SK-N-SH (cell line): ENCODE results near the gene RASA3. TPM values are rescaled to one million over a fixed set of nuclear protein-coding genes. Genes with fewer than 3 reads are reported as not detected.

ENCODE experiments used
- CTCF ChIA-PET: fragments of 300-600, 350-600 bp; formaldehyde crosslinking; extraction: SDS; loops from one replicate; lab custom pipeline; 2021; lab: Yijun Ruan, JAX
- POLR2A ChIA-PET: fragments of 350-600 bp; sonication (Branson Sonifier 250); formaldehyde crosslinking; extraction: SDS; loops from one replicate; lab custom pipeline; 2020; ENCODE audit warnings: antibody characterized with exemption, inconsistent platforms; lab: Yijun Ruan, JAX
- DNase-seq: peaks from one replicate; pipeline ENCODE4 v3.0.0; 2012
- H2AFZ ChIP-seq: fragments of 200-600 bp; sonication (generic); 2 replicates; pipeline ENCODE4 v1.8.1; 2016; ENCODE audit warnings: antibody characterized with exemption, mild to moderate bottlenecking, low read depth
- H3F3A ChIP-seq: fragments of 200-600 bp; sonication (generic); replicated peaks from 2 replicates; pipeline ENCODE3; 2016; ENCODE audit warnings: antibody characterized with exemption, mild to moderate bottlenecking; ENCODE audit not compliant: insufficient read depth
- H3K27ac ChIP-seq, 2 experiments: fragments of 200-500 bp in 1 of 2; fragments of 200-600 bp in 1 of 2; sonication (Bioruptor generic) in 1 of 2; sonication (generic), shearing (Covaris generic) in 1 of 2; 2 replicates each; pipeline versions ENCODE4 v1.5.1 to v1.6.1; 2014 to 2016; ENCODE audit warnings: low read depth in 2 of 2, inconsistent platforms in 1 of 2, low read length in 1 of 2, mild to moderate bottlenecking in 1 of 2, mixed read lengths in 1 of 2
- H3K27me3 ChIP-seq: fragments of 200-600 bp; sonication (generic), shearing (Covaris generic); 2 replicates; pipeline ENCODE4 v1.6.1; 2016; ENCODE audit warnings: mixed run types; ENCODE audit not compliant: insufficient read depth
- H3K36me3 ChIP-seq, 2 experiments: fragments of 200-500 bp in 1 of 2; fragments of 200-600 bp in 1 of 2; sonication (Bioruptor generic) in 1 of 2; sonication (generic) in 1 of 2; replicated peaks in 1 of 2; 2 replicates each; pipeline versions ENCODE3 to v1.5.1; 2014 to 2016; ENCODE audit warnings: low read length in 1 of 2, mild to moderate bottlenecking in 1 of 2; ENCODE audit not compliant: insufficient read depth in 2 of 2, control insufficient read depth in 1 of 2
- H3K4me1 ChIP-seq, 2 experiments: fragments of 200-500 bp in 1 of 2; fragments of 200-600 bp in 1 of 2; sonication (Bioruptor generic) in 1 of 2; sonication (generic), shearing (Covaris generic) in 1 of 2; 2 replicates each; pipeline versions ENCODE4 v1.5.1 to v1.6.1; 2014 to 2016; ENCODE audit warnings: low read depth in 1 of 2, low read length in 1 of 2, mixed run types in 1 of 2; ENCODE audit not compliant: insufficient read depth in 2 of 2, control insufficient read depth in 1 of 2
- H3K4me2 ChIP-seq: fragments of 200-600 bp; sonication (generic), shearing (Covaris generic); 2 replicates; pipeline ENCODE4 v1.6.1; 2017; ENCODE audit warnings: mixed run types
- H3K4me3 ChIP-seq, 2 experiments: fragments of 200-500 bp in 1 of 2; fragments of 200-600 bp in 1 of 2; sonication (Bioruptor generic) in 1 of 2; sonication (generic), shearing (Covaris generic) in 1 of 2; 2 replicates each; pipeline versions ENCODE4 v1.5.1 to v1.8.1; 2014 to 2016; ENCODE audit warnings: low read depth in 2 of 2, inconsistent platforms in 1 of 2, low read length in 1 of 2, mild to moderate bottlenecking in 1 of 2, mixed read lengths in 1 of 2, moderate library complexity in 1 of 2
- H3K79me2 ChIP-seq: fragments of 200-600 bp; sonication (generic); 2 replicates; pipeline ENCODE4 v1.8.1; 2017; ENCODE audit warnings: mild to moderate bottlenecking; ENCODE audit not compliant: insufficient read depth
- H3K9ac ChIP-seq: fragments of 200-600 bp; sonication (generic); 2 replicates; pipeline ENCODE4 v1.6.1; 2017; ENCODE audit warnings: mixed run types
- H3K9me2 ChIP-seq: fragments of 200-600 bp; sonication (generic); 2 replicates; pipeline ENCODE4 v1.6.1; 2017; ENCODE audit warnings: mixed run types
- H3K9me3 ChIP-seq: fragments of 200-600 bp; sonication (generic); 2 replicates; pipeline ENCODE4 v1.6.1; 2017; ENCODE audit warnings: mixed run types, mild to moderate bottlenecking, moderate library complexity
- H4K20me1 ChIP-seq: fragments of 200-600 bp; sonication (generic); 2 replicates; pipeline ENCODE4 v1.6.1; 2017; ENCODE audit warnings: mild to moderate bottlenecking, mixed run types; ENCODE audit not compliant: insufficient read depth
- EZH2phosphoT487 ChIP-seq: fragments of 200-600 bp; sonication (generic); IDR thresholded peaks from 2 replicates; pipeline ENCODE4 v1.6.1; 2017; ENCODE audit warnings: low read depth, mixed run types, mild to moderate bottlenecking, antibody characterized with exemption, moderate library complexity, borderline replicate concordance
- FOSL2 ChIP-seq: IDR thresholded peaks from 2 replicates; pipeline ENCODE4 v1.4.0; 2012; ENCODE audit warnings: low read depth, mild to moderate bottlenecking, moderate library complexity, borderline replicate concordance
- FOXJ3 ChIP-seq: sonication (generic); formaldehyde crosslinking; IDR thresholded peaks from 2 replicates; pipeline ENCODE4 v1.5.1; 2020; ENCODE audit warnings: mild to moderate bottlenecking, missing genetic modification reagents
- GABPA ChIP-seq: IDR thresholded peaks from 2 replicates; pipeline ENCODE4 v1.4.0; 2012; ENCODE audit warnings: low read depth, mild to moderate bottlenecking
- JUND ChIP-seq: IDR thresholded peaks from 2 replicates; pipeline ENCODE4 v1.4.0; 2012
- MAX ChIP-seq: IDR thresholded peaks from 2 replicates; pipeline ENCODE4 v1.4.0; 2012; ENCODE audit warnings: low read depth
- MXI1 ChIP-seq: IDR thresholded peaks from 2 replicates; pipeline ENCODE4 v1.6.1; 2012; ENCODE audit warnings: mild to moderate bottlenecking, low read depth, low read length, improper control_type of control experiment
- NFIC ChIP-seq: IDR thresholded peaks from 2 replicates; pipeline ENCODE4 v1.4.0; 2012; ENCODE audit warnings: borderline replicate concordance
- PBX3 ChIP-seq: IDR thresholded peaks from 2 replicates; pipeline ENCODE4; 2012
- RAD21 ChIP-seq: IDR thresholded peaks from 2 replicates; pipeline ENCODE4 v1.6.1; 2012; ENCODE audit warnings: mild to moderate bottlenecking, low read length
- RFX5 ChIP-seq: IDR thresholded peaks from 2 replicates; pipeline ENCODE4 v1.6.1; 2012; ENCODE audit warnings: mild to moderate bottlenecking, improper control_type of control experiment, low read length
- RXRA ChIP-seq: IDR thresholded peaks from 2 replicates; pipeline ENCODE4 v1.4.0; 2012; ENCODE audit warnings: low read depth, mild to moderate bottlenecking, borderline replicate concordance
- SIN3A ChIP-seq: IDR thresholded peaks from 2 replicates; pipeline ENCODE4 v1.6.1; 2012; ENCODE audit warnings: low read depth, mild to moderate bottlenecking, low read length, moderate library complexity, borderline replicate concordance
- TAF1 ChIP-seq: IDR thresholded peaks from 2 replicates; pipeline ENCODE4 v1.6.1; 2012; ENCODE audit warnings: low read depth, mild to moderate bottlenecking, low read length, moderate library complexity, borderline replicate concordance
- TCF12 ChIP-seq: IDR thresholded peaks from 2 replicates; pipeline ENCODE4 v1.4.0; 2012
- TEAD4 ChIP-seq: IDR thresholded peaks from 2 replicates; pipeline ENCODE4 v1.4.0; 2012; ENCODE audit warnings: mild to moderate bottlenecking, borderline replicate concordance; ENCODE audit not compliant: insufficient read depth
- USF2 ChIP-seq: fragments of 150-350 bp; IDR thresholded peaks from 2 replicates; pipeline ENCODE4 v1.6.1; 2017; ENCODE audit warnings: antibody characterized with exemption, low read length, low read depth, borderline replicate concordance
- YY1 ChIP-seq: IDR thresholded peaks from 2 replicates; pipeline ENCODE4 v1.4.0; 2012; ENCODE audit warnings: low read depth, mild to moderate bottlenecking
- WGBS: methylation state at CpG from one replicate; pipeline ENCODE4 v1.1.6; 2017; ENCODE audit warnings: low lambda C conversion rate; 5-methylcytosine and 5-hydroxymethylcytosine counted together
- polyA plus RNA-seq, 3 experiments: library from polyadenylated mRNA; depleted of rRNA; stranded (reverse); fragments of >200 nt; gene quantifications; 2 replicates each; pipeline ENCODE4 v1.2.3, GENCODE V29; 2012

RASA3 gene
- polyA plus RNA-seq, 1 of the 3 experiments (the other 2 are of a cell fraction): 25.1 TPM

GRCh38 chr13:113934576-113934975 lies 197.8 kb downstream of the RASA3 start (continued):
- TF ChIP-seq EZH2phosphoT487 (no peak), SIN3A (no peak), PBX3 (no peak), TCF12 (no peak), TAF1 (no peak), JUND (no peak)

GRCh38 chr13:113933901-113934300 lies 198.5 kb downstream of the RASA3 start:
- DNase-seq: no peak
- POLR2A ChIA-PET: no interaction called here
- Histone ChIP-seq H3K79me2 (no peaks in the 10 kb centered on the region), H3K9me2 (no peaks in the 10 kb centered on the region), H4K20me1 (no peaks in the 10 kb centered on the region), H3K9me3 (no peaks in the 10 kb centered on the region), H3K4me2 (no peak overlapping the region), H3K4me3 (no peak overlapping the region), H3K9ac (no peak overlapping the region), H3F3A (peaks cover 8% of the 10 kb centered on the region), H2AFZ (no peak overlapping the region), H3K27me3 (no peaks in the 10 kb centered on the region), H3K27ac (no peak overlapping the region), H3K4me1 (peaks cover 0 to 37% of the 10 kb centered on the region in 2 experiments; a peak in 1 of 4 replicates), H3K36me3 (no peaks in the 10 kb centered on the region)
- WGBS: 91% methylated on average over 22 of the region's 22 CpGs
- CTCF ChIA-PET: interaction anchor here (0.9 to 1.3 kb wide), 4 partner anchors 11 to 60 kb away, joined by 3 read pairs; no protein-coding TSS in a partner anchor
- TF ChIP-seq MXI1: no peak
- TF ChIP-seq RXRA: no peak
- no peak for TF ChIP-seq TAF1
- TF ChIP-seq JUND: no peak

- no peak overlapping the region for H2AFZ ChIP-seq
- H3K36me3 ChIP-seq: no peaks in the 10 kb centered on the region
- no peak overlapping the region for H3K9ac ChIP-seq
- CTCF ChIA-PET: no interaction called here
- no peaks in the 10 kb centered on the region for H4K20me1 ChIP-seq
- H3K79me2 ChIP-seq: no peaks in the 10 kb centered on the region
- no peaks in the 10 kb centered on the region for H3K27me3 ChIP-seq
- H3K9me2 ChIP-seq: no peaks in the 10 kb centered on the region
- H3K4me2 ChIP-seq: no peak overlapping the region
- no peaks in the 10 kb centered on the region for H3K9me3 ChIP-seq
- H3K27ac ChIP-seq: no peak overlapping the region
- H3K4me3 ChIP-seq: no peak overlapping the region
- POLR2A ChIA-PET: no interaction called here
- DNase-seq: no peak
- H3F3A ChIP-seq: peaks cover 8% of the 10 kb centered on the region
- H3K4me1 ChIP-seq: peaks cover 0 to 46% of the 10 kb centered on the region in 2 experiments; a peak in 1 of 4 replicates
- WGBS: 89% methylated on average over 16 of the region's 16 CpGs
- no peak for TF ChIP-seq SIN3A
- TF ChIP-seq YY1: no peak
- no peak for TF ChIP-seq USF2
- no peak for TF ChIP-seq NFIC
- no peak for TF ChIP-seq EZH2phosphoT487
- no peak for TF ChIP-seq TEAD4
- TF ChIP-seq JUND: no peak
- no peak for TF ChIP-seq GABPA
- no peak for TF ChIP-seq FOSL2
- TF ChIP-seq RFX5: no peak
- no peak for TF ChIP-seq MXI1
- no peak for TF ChIP-seq RAD21
- no peak for TF ChIP-seq MAX
- no peak for TF ChIP-seq FOXJ3 (CRISPR knock-in tag)
- TF ChIP-seq, all 33 proteins: peak for 0
These were observed 200.5 kb downstream of the RASA3 start for GRCh38 chr13:113931841-113932459.
